HEK293T (cell line): ENCODE results near the gene C12orf56.

ENCODE experiments used
- CTCF ChIA-PET: fragments of 350-600 bp; formaldehyde crosslinking; extraction: SDS; loops from one replicate; lab custom pipeline; 2021; ENCODE audit warnings: antibody characterized with exemption, inconsistent platforms; lab: Yijun Ruan, JAX
- POLR2A ChIA-PET: fragments of 350-600 bp; formaldehyde crosslinking; extraction: SDS; loops from one replicate; lab custom pipeline; 2020; ENCODE audit warnings: antibody characterized with exemption, inconsistent platforms; lab: Yijun Ruan, JAX
- DNase-seq: peaks from one replicate; pipeline ENCODE4 v3.0.0; 2012; ENCODE audit warnings: mixed read lengths; ENCODE audit errors: extremely low spot score
- ARNT ChIP-seq: fragments of 450-650 bp; IDR thresholded peaks from 2 replicates; pipeline ENCODE4 v1.6.1; 2017; ENCODE audit warnings: mild to moderate bottlenecking
- BHLHE40 ChIP-seq: fragments of 450-650 bp; IDR thresholded peaks from 2 replicates; pipeline ENCODE4 v1.6.1; 2016; ENCODE audit warnings: mild to moderate bottlenecking, moderate library complexity, borderline replicate concordance
- CTBP1 ChIP-seq: fragments of 450-650 bp; IDR thresholded peaks from 2 replicates; pipeline ENCODE4 v1.6.1; 2016; ENCODE audit warnings: borderline replicate concordance
- ELF4 ChIP-seq: fragments of 450-650 bp; IDR thresholded peaks from 2 replicates; pipeline ENCODE4 v1.6.1; 2017; ENCODE audit warnings: antibody characterized with exemption
- FOXA1 ChIP-seq: fragments of 450-650 bp; IDR thresholded peaks from 2 replicates; pipeline ENCODE4 v1.6.1; 2016; ENCODE audit warnings: mild to moderate bottlenecking
- FOXK2 ChIP-seq: fragments of 450-650 bp; IDR thresholded peaks from 2 replicates; pipeline ENCODE4 v1.6.1; 2016; ENCODE audit warnings: mild to moderate bottlenecking
- FOXM1 ChIP-seq: fragments of 450-650 bp; IDR thresholded peaks from 2 replicates; pipeline ENCODE4 v1.6.1; 2017; ENCODE audit warnings: mild to moderate bottlenecking, borderline replicate concordance
- HDGF ChIP-seq: fragments of 450-650 bp; IDR thresholded peaks from 2 replicates; pipeline ENCODE4 v1.6.1; 2017; ENCODE audit warnings: antibody characterized with exemption, borderline replicate concordance
- L3MBTL2 ChIP-seq: fragments of 450-650 bp; conservative IDR thresholded peaks from 2 replicates; pipeline ENCODE4 v1.6.1; 2016; ENCODE audit warnings: mild to moderate bottlenecking
- LEF1 ChIP-seq: fragments of 450-650 bp; IDR thresholded peaks from 2 replicates; pipeline ENCODE4 v1.6.1; 2017; ENCODE audit warnings: mild to moderate bottlenecking, borderline replicate concordance
- NFRKB ChIP-seq: fragments of 450-650 bp; IDR thresholded peaks from 2 replicates; pipeline ENCODE4 v1.6.1; 2016; ENCODE audit warnings: mild to moderate bottlenecking, moderate library complexity
- PKNOX1 ChIP-seq: fragments of 450-650 bp; IDR thresholded peaks from 2 replicates; pipeline ENCODE4 v1.6.1; 2016
- SP1 ChIP-seq: fragments of 450-650 bp; IDR thresholded peaks from 2 replicates; pipeline ENCODE4 v1.6.1; 2017
- SUZ12 ChIP-seq: fragments of 450-650 bp; IDR thresholded peaks from 2 replicates; pipeline ENCODE4 v1.6.1; 2016; ENCODE audit warnings: mild to moderate bottlenecking
- TARDBP ChIP-seq: fragments of 450-650 bp; IDR thresholded peaks from 2 replicates; pipeline ENCODE4 v1.6.1; 2016
- ZNF384 ChIP-seq: fragments of 450-650 bp; IDR thresholded peaks from 2 replicates; pipeline ENCODE4 v1.6.1; 2016

The C12orf56 gene

GRCh38 chr12:64390275-64390851, at the start of gene C12orf56:
TSS of gene C12orf56 (minus strand) at chr12:64390758. CDS start at chr12:64390565, 193 bp downstream.
- DNase-seq = no peak
- TF ChIP-seq FOXA1 (no peak), SP1 (no peak), ZNF384 (no peak), PKNOX1 (no peak)
- POLR2A ChIA-PET = no interaction called here
- CTCF ChIA-PET = interaction anchor here (0.6 kb wide), 2 partner anchors 10 to 1984 kb away, joined by 3 to 4 read pairs; no protein-coding TSS in a partner anchor

DNA sequence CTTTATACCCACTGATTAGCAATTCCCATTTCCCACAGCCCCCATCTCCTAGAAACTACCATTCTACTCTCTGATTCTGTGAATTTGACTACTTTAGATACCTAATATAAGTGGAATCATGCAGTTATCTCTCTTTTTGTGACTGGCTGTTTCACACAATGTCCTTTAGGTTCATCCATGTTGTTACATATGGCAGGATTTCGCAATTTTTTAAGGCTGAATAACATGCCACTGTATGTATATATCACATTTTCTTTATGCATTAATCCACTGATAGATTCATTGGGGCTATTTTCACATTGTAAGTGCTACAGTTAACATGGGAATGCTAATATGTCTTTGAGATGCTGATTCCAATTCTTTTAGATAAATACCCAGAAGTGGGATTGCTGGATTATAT, 49.5 kb upstream of the C12orf56 start:
- ChIA-PET POLR2A (interaction anchor here (0.6 kb wide), 1 partner anchor 36 kb away, joined by 3 read pairs; the partner anchor contains the start of gene XPOT), CTCF (no interaction called here)
- DNase-seq = no peak
- TF ChIP-seq SP1 (no peak), FOXK2 (no peak), ZNF384 (no peak), BHLHE40 (no peak), NFRKB (no peak), L3MBTL2 (no peak)

- TF ChIP-seq FOXM1 (no peak), FOXK2 (no peak), CTBP1 (no peak), BHLHE40 (no peak), ZNF384 (no peak), TARDBP (no peak), LEF1 (no peak), ELF4 (no peak), SUZ12 (no peak), HDGF (no peak), NFRKB (no peak), L3MBTL2 (no peak), FOXA1 (no peak), PKNOX1 (no peak), ARNT (no peak), SP1 (no peak)
- CTCF ChIA-PET = no interaction called here
Observed at GRCh38 chr12:64433915-64434314, 43.4 kb upstream of the C12orf56 start.

GRCh38 chr12:64431791-64432190, 41.2 kb upstream of the C12orf56 start:
- ChIA-PET POLR2A (no interaction called here), CTCF (no interaction called here)
- no peak for DNase-seq
- TF ChIP-seq FOXA1 = no peak
- TF ChIP-seq L3MBTL2 = no peak
- no peak for TF ChIP-seq NFRKB
- TF ChIP-seq SUZ12 = no peak
- no peak for TF ChIP-seq HDGF
- TF ChIP-seq FOXK2 = no peak
- no peak for TF ChIP-seq FOXM1
- no peak for TF ChIP-seq CTBP1

More at GRCh38 chr12:64433915-64434314, 43.4 kb upstream of the C12orf56 start:
- POLR2A ChIA-PET = no interaction called here
- no peak for DNase-seq

- CTCF ChIA-PET = no interaction called here
- POLR2A ChIA-PET = no interaction called here
- no peak for DNase-seq
- TF ChIP-seq FOXK2 (no peak), NFRKB (no peak), ELF4 (no peak), SP1 (no peak), FOXA1 (no peak), HDGF (no peak)
Observed at GRCh38 chr12:64430886-64431285, 40.3 kb upstream of the C12orf56 start.

DNA sequence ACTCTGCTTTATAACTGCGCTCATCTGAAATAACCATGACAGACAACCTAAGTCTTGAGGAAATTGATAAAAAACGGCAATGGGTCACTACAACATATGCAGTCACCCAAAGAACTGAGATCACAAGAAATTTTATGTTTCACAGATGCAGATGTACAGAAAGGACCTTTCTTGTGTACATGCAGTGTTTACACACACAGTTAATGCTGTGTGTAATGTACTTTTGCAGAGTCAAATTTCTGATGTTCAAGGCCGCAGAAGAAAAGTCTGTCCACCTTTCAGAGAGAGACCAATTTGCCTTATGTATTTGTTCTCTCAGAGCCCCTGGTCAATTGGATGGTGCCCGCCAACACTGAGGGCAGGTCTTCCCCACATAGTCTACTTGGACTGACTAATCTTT, 38.4 kb upstream of the C12orf56 start:
- ChIA-PET POLR2A (interaction anchor here (0.8 kb wide), 1 partner anchor 45 kb away, joined by 3 read pairs; no protein-coding TSS in a partner anchor), CTCF (no interaction called here)
- TF ChIP-seq FOXA1 (no peak), BHLHE40 (no peak), FOXM1 (no peak), PKNOX1 (no peak), TARDBP (no peak), CTBP1 (no peak), L3MBTL2 (no peak), ARNT (no peak), ZNF384 (no peak), NFRKB (no peak), SP1 (no peak), LEF1 (no peak), SUZ12 (no peak), HDGF (no peak), ELF4 (no peak), FOXK2 (no peak)
- no peak for DNase-seq

DNA sequence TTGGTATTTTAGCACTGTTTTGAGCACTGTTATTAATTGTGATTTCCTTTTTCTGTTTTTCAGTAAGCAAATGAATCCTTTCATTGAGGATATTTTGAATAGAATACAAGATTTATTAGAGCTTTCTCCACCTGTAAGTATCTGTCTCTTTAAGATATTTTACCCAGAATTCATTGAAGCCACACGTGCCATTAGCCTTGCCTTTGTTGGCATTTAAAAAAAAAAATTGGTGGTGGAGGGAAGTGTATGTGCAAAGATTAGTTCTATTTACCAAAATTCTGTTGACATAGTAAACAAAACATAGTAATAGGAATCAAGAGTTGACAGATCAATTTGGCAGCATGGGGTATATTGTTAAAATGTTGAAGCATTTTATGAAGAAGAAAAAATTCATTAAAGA, 37.4 kb upstream of the C12orf56 start:
- TF ChIP-seq BHLHE40 (no peak), SP1 (no peak), L3MBTL2 (no peak), SUZ12 (no peak), ELF4 (no peak), PKNOX1 (no peak)
- ChIA-PET POLR2A (no interaction called here), CTCF (no interaction called here)
- no peak for DNase-seq
